ENCODE data around the gene CPT1C.

DNA sequence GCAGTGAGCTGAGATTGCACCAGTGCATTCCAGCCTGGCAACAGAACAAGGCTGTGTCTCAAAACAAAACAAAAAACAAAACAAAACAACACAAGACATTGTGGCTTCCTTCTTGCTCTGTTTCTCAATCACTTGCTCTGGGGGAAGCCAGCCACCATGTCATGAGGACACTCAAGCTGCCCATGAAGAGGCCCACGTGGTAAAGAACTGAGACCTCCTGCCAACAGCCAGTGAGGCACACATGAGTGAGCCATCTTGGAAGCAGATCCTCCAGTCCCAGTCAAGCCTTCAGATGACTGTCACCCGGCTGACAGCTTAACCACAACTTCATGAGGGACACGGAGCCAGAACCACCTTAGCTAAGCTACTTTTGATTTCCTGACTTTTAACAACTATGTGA lies 25.2 kb downstream of the CPT1C start:
- TF ChIP-seq POLR2A (IDR thresholded peaks at IDR 0.05) (no peak), CTCF (IDR thresholded peaks at IDR 0.05) (no peak)

All from esophagus squamous epithelium (tissue), 4 donors.